NT2/D1 (cell line): ENCODE data around the gene ABI1.
A peak's percentile ranks its signal among the peaks of the same experiment; 100 is the strongest.

Source experiments
- DNase-seq: peaks from one replicate; pipeline ENCODE4 v3.0.0-alpha.2; 2011; ENCODE audit warnings: low read depth, low spot score
- H3K27me3 ChIP-seq: 2 replicates; pipeline ENCODE4 v1.6.0; 2011; ENCODE audit warnings: mild to moderate bottlenecking; ENCODE audit not compliant: insufficient read length, insufficient read depth
- H3K36me3 ChIP-seq: 2 replicates; pipeline ENCODE4 v1.6.1; 2011; ENCODE audit warnings: mild to moderate bottlenecking, low read length, mixed read lengths; ENCODE audit not compliant: insufficient read depth, insufficient read length
- H3K4me1 ChIP-seq: 2 replicates; pipeline ENCODE4 v1.5.1; 2011; ENCODE audit not compliant: insufficient read depth, insufficient read length
- H3K4me3 ChIP-seq: 2 replicates; pipeline ENCODE4 v1.5.1; 2011; ENCODE audit warnings: low read depth; ENCODE audit not compliant: insufficient read length
- H3K9ac ChIP-seq: 2 replicates; pipeline ENCODE4 v1.6.0; 2011; ENCODE audit warnings: low read depth; ENCODE audit not compliant: insufficient read length
- H3K9me3 ChIP-seq: 2 replicates; pipeline ENCODE4 v1.5.1; 2011; ENCODE audit warnings: mild to moderate bottlenecking, low read length; ENCODE audit not compliant: insufficient read depth
- SUZ12 ChIP-seq: IDR thresholded peaks from 2 replicates; pipeline ENCODE4 v1.6.1; 2011; ENCODE audit not compliant: insufficient read length, insufficient read depth; ENCODE audit errors: extremely low read depth
- YY1 ChIP-seq: IDR thresholded peaks from 2 replicates; pipeline ENCODE4 v1.6.1; 2011; ENCODE audit not compliant: insufficient read length, insufficient read depth
- ZNF274 ChIP-seq: IDR thresholded peaks from 2 replicates; pipeline ENCODE4 v1.6.1; 2011; ENCODE audit warnings: mild to moderate bottlenecking, low read depth, low read length

The ABI1 gene

GRCh38 chr10:26729395-26729794, 131.4 kb downstream of the ABI1 start:
- Histone ChIP-seq H3K4me3 (no peak overlapping the region), H3K36me3 (peaks cover 82% of the 10 kb centered on the region), H3K4me1 (peaks cover 8% of the 10 kb centered on the region)

GRCh38 chr10:26728957-26729356, 131.8 kb downstream of the ABI1 start:
- no peak for DNase-seq
- TF ChIP-seq YY1 (no peak), ZNF274 (no peak), SUZ12 (no peak)
- Histone ChIP-seq H3K4me3 (no peak overlapping the region), H3K27me3 (no peaks in the 10 kb centered on the region), H3K9me3 (no peaks in the 10 kb centered on the region), H3K4me1 (peaks cover 6% of the 10 kb centered on the region), H3K9ac (no peak overlapping the region), H3K36me3 (peaks cover 83% of the 10 kb centered on the region)

More at GRCh38 chr10:26729395-26729794, 131.4 kb downstream of the ABI1 start:
- TF ChIP-seq ZNF274: no peak
- TF ChIP-seq SUZ12: no peak
- TF ChIP-seq YY1: no peak
- Histone ChIP-seq H3K9me3 (no peaks in the 10 kb centered on the region), H3K27me3 (no peaks in the 10 kb centered on the region), H3K9ac (no peak overlapping the region)
- no peak for DNase-seq

GRCh38 chr10:26727005-26727404, 133.8 kb downstream of the ABI1 start:
- H3K4me3 ChIP-seq: no peak overlapping the region
- H3K4me1 ChIP-seq: no peaks in the 10 kb centered on the region
- H3K9ac ChIP-seq: no peak overlapping the region
- H3K9me3 ChIP-seq: no peaks in the 10 kb centered on the region
- no peak for DNase-seq
- TF ChIP-seq YY1: no peak
- TF ChIP-seq ZNF274: no peak
- no peak for TF ChIP-seq SUZ12
- peaks cover 76% of the 10 kb centered on the region for H3K36me3 ChIP-seq
- H3K27me3 ChIP-seq: no peaks in the 10 kb centered on the region

DNA sequence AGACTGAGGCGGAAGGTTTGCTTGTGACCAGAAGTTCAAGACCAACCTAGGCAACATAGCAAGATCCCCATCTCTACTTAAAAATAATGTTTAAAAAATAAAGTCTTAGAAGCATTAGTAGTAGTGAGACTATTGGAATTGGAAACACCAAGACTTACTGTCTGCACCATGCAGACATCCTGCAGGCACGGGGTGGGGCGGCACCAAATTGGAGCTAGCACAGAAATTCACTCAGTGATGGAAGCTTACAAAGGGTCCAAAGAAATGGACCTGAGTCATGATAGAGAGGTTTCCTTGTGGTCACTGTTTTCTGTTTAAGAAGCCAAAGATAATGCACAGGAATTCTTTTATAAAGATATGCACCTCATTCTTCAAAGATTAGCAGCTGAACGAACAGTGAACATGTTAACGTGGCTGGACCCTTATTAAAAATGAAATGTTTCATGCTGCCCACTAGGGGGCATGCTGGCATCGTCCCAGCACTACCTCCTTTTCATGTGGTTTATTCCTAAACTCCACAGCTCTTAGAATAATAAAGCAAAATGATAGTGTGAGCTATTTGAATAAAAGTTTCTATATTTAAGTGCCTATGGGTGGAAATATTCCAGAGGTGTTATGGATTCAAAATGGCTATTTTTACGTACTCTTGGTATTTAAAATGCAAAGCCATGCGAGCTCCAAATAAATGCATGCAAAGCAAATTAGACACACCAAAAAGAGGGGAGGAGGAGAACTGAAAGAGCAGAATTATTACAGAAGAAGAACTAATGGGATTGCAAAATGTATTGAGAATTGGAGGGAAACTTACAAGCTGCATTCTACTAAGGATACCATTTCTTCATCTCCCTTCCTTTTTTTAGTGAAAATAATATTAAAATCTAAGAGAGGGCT, 134.7 kb downstream of the ABI1 start:
- peaks cover 74% of the 10 kb centered on the region for H3K36me3 ChIP-seq
- H3K9ac ChIP-seq: no peak overlapping the region
- no peaks in the 10 kb centered on the region for H3K4me1 ChIP-seq
- peak; percentile 11 for DNase-seq
- no peak for TF ChIP-seq SUZ12
- TF ChIP-seq ZNF274: no peak
- TF ChIP-seq YY1: no peak
- no peaks in the 10 kb centered on the region for H3K9me3 ChIP-seq
- H3K27me3 ChIP-seq: no peaks in the 10 kb centered on the region
- no peak overlapping the region for H3K4me3 ChIP-seq

DNA sequence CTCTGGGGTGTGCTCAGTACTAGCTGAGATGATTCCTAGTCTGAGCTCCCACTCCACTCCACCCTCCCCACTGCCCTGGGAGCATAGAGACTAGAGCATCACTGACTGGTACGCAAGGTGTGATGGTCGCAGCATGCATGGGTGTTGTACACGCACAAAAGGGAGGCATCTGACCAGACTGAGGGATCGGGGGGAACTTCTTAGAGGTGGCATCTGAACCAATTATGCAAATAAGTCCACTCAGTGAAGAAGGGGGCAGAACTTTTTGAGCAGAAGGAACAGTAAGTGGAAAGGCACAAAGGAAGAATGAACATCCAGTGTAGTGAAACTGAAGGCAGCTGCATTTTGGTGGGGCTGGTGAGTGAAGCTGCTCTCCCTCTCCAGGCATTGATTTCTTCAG, 137.7 kb downstream of the ABI1 start:
- Histone ChIP-seq H3K36me3 (peaks cover 73% of the 10 kb centered on the region), H3K4me1 (no peaks in the 10 kb centered on the region), H3K4me3 (no peak overlapping the region), H3K9ac (no peak overlapping the region), H3K9me3 (no peaks in the 10 kb centered on the region), H3K27me3 (no peaks in the 10 kb centered on the region)
- no peak for TF ChIP-seq YY1
- TF ChIP-seq SUZ12: no peak
- no peak for TF ChIP-seq ZNF274
- no peak for DNase-seq

DNA sequence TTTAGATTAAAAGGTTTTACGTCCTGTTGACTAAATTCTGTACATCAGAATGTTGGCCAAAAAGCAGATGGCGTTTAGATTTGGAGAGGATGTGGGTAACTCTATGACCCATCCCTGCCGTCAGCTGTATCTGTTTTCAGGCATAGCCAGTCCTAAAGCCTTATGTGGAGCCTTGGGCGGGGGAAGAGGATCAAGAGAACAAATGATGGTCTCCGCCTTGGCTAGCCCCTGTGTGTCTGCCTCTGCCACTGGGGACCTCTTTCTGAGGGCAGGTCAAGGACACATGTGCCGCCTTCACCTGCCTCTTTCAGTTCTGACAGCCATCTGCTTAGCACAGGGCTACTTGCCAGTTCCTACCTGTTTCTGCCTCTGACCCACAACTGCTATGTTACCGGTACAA, 139.2 kb downstream of the ABI1 start:
- Histone ChIP-seq H3K4me1 (no peaks in the 10 kb centered on the region), H3K4me3 (no peak overlapping the region), H3K27me3 (no peaks in the 10 kb centered on the region), H3K9ac (no peak overlapping the region), H3K36me3 (peaks cover 75% of the 10 kb centered on the region), H3K9me3 (no peaks in the 10 kb centered on the region)
- no peak for TF ChIP-seq YY1
- no peak for TF ChIP-seq SUZ12
- TF ChIP-seq ZNF274: no peak
- no peak for DNase-seq

- H3K9me3 ChIP-seq: no peaks in the 10 kb centered on the region
- no peak for DNase-seq
- H3K9ac ChIP-seq: no peak overlapping the region
- no peak overlapping the region for H3K4me3 ChIP-seq
- TF ChIP-seq SUZ12 (no peak), YY1 (no peak), ZNF274 (no peak)
- H3K36me3 ChIP-seq: peaks cover 68% of the 10 kb centered on the region
- H3K4me1 ChIP-seq: no peaks in the 10 kb centered on the region
- no peaks in the 10 kb centered on the region for H3K27me3 ChIP-seq
These were observed 143.3 kb downstream of the ABI1 start for GRCh38 chr10:26717476-26717875.
